Measurements from ENCODE around the gene PITRM1.

- TF ChIP-seq EZH2 (IDR thresholded peaks at IDR 0.05; ENCODE audit: insufficient read depth, poor library complexity, severe bottlenecking): no peak
- no peak for TF ChIP-seq EZH2phosphoT487 (IDR thresholded peaks at IDR 0.05; ENCODE audit: insufficient read depth, low read depth)
Measured at GRCh38 chr10:3165196-3165595, 7.4 kb downstream of the PITRM1 start.
